ENCODE data around the gene FOXP1.

Gene FOXP1

DNA sequence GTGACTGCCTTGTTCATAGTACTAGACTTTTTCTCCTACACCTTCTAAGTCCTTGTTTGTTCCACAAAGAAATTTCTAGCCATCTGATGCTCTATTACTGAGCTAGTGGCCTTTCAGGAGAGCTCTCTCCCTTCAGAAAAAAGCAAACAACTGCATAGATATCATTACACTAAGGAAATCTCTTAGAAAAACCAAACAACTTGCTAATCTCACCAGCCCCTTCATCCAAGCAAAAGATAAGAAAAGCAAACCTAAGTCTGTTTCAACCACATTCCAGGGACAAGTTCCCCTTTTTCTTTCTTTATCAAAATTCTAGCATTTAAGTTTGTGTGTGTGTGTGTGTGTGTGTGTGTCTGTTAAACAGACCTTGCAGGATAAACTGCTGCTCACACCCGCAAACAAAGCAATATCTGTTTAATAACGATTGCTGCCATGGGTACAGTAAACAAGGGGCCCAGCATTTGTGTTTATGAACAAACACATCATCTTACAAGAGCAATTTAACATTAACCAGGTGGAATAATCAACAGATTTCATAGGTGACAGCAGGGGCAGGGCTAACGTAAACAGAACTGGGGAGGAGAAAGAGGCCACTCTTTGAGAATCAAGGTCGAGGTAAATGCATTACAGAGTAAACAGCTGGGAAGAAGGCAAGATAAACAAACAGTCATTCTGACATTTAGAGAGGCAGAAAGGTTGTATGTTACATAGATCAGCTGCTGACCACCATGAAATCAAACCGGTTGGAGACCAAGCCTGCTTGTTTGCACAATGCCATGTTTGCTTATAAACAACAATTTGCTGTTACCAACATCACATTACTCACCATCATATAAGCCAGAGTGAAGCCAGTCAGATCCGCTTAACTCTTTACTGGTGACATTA, 375.1 kb downstream of the FOXP1 start:
- Mint-ChIP-seq H3K9me3 (peaks cover 5% of the 10 kb centered on the region), H3K27ac (peak overlapping the region; percentile 63), H3K4me1 (ENCODE audit: low read depth) (peaks cover 90% of the 10 kb centered on the region), H3K36me3 (ENCODE audit: low read depth) (peaks cover 46% of the 10 kb centered on the region), H3K4me3 (no peak overlapping the region), H3K27me3 (no peaks in the 10 kb centered on the region)
- DNase-seq, result no peak

DNA sequence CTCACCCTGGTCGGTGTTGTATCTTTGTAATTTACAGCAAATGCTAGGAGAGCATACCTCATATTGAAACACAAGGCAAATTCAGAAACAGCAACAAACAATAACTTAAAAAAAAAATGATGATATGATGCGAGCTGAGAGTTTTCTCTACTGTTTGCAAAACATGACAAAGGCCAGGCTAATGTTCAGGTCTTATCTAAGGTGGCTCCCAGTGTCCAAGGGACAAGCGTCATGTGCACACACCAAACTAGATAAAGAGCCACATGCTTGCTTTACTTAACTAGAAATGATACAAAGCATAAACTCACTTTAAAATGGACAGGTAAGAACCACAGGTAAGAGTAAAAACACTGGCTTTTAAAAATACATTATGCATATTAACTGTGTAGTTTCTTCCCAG, 375.9 kb downstream of the FOXP1 start:
- Mint-ChIP-seq H3K36me3 (ENCODE audit: low read depth) (peaks cover 43% of the 10 kb centered on the region), H3K27me3 (no peaks in the 10 kb centered on the region), H3K27ac (peak overlapping the region; percentile 63), H3K9me3 (peaks cover 5% of the 10 kb centered on the region), H3K4me1 (ENCODE audit: low read depth) (peaks cover 95% of the 10 kb centered on the region), H3K4me3 (no peak overlapping the region)
- DNase-seq, result no peak

DNA sequence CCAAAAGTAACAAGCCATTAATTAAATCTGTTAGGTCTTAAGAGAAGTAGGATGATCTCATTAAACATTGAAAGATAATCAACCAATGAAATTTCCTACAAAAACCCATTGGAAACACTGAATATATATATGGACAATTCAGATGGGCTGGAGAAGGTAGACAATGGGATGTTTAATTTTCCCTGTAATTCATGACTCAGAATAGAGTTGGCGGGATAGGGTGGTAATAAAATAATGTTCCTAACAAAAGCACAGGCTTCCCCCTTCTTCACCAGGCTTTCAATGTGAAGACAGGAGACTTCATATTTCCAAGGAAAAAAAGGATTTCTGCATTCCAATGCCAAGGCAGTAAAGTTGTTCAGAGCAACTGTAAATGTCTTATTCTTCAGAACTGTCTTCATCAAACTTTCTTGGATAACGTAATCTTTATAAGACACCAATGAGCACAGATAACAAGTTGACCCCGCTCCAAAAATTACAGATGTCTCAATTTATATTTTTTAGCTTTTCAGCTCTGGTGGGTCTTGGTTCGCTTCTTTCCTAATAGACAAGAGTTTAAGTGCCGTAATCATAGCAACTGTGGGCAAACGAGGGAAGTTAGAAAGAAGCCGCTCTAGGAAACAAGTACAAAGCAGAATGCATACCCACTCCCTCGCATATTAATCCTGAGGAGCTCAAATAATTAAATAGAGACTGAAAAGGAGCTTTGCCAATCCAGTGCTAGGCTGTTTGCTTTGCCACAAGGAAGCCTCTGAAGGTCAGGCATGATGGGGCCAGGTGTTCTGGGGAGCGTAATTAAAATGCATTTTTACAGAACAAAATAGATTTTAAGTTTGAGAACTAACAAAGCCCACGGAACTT, 377.0 kb downstream of the FOXP1 start:
- H3K4me1 Mint-ChIP-seq (ENCODE audit: low read depth), result peaks cover 94% of the 10 kb centered on the region
- peak overlapping the region; percentile 16 for H3K27ac Mint-ChIP-seq
- peaks cover 5% of the 10 kb centered on the region for H3K9me3 Mint-ChIP-seq
- H3K4me3 Mint-ChIP-seq, result no peak overlapping the region
- peaks cover 33% of the 10 kb centered on the region for H3K36me3 Mint-ChIP-seq (ENCODE audit: low read depth)
- no peak for DNase-seq
- H3K27me3 Mint-ChIP-seq, result no peaks in the 10 kb centered on the region

DNA sequence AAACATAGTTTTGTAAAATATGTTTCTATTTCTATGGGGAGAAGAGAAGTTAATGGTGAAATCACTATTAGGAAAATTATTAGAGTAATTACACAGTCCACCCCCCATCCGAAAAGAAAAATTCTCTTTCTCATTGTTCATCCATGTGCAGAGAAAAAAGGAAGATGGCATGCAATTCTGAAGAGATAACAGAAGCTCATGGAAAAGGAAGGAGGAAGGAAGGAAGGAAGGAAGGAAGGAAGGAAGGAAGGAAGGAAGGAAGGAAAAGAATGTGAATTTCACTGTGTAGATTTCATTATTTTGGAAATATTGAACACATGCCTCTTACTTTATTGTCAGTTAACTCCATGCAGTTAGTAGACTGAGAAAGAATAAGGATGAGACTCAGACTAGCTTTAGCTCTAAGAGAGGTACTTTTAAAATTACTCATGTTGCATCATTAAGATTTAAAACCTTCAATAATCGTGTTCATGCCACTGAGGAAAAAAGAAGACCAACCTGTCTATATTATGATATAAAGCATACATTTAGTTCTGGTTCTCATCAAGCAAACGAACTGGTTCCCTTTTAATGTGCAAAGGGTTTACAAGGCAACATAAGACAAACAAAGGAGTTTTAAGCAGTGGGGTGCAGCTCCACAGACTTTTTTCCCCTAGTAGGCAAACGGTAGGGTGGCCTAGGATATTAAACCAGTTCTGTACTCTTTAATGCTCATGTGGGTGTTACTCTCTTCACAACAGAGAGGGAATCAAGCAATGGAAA, 379.6 kb downstream of the FOXP1 start:
- H3K9me3 Mint-ChIP-seq, result peaks cover 5% of the 10 kb centered on the region
- H3K36me3 Mint-ChIP-seq (ENCODE audit: low read depth), result peaks cover 27% of the 10 kb centered on the region
- no peaks in the 10 kb centered on the region for H3K27me3 Mint-ChIP-seq
- H3K27ac Mint-ChIP-seq, result peak overlapping the region; percentile 39
- no peak overlapping the region for H3K4me3 Mint-ChIP-seq
- no peak for DNase-seq
- peaks cover 84% of the 10 kb centered on the region for H3K4me1 Mint-ChIP-seq (ENCODE audit: low read depth)

DNA sequence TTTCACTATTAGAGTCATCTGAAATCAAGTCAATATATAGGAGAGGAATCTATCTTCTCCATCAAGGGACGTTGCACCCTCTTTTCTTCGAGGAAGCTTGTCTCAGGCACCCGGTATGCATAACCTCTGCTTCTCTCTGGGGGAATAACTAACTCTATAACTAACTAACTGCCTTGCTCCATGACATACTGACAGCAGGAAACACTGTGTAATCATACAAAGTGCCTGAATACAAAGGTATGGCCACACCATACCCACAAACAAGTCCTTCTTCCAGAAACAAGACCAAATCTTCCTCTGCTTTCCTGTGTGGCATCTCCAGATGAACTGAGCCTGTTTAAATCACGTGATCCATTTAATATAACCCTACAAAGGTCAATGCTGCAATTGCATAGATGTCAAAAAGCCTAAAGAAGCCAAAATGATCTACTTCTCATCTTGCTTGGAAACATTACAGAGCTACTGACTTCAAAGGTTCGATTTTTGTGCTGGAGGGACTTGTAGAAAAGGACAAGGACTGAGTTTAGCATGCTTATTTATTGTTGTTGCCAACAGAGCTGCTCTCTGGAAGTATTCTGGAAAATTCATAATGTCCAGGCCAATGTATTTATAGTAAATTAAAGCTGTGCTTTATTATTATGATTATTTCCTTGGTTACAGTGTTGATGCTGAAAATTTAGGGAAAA, 380.5 kb downstream of the FOXP1 start:
- H3K36me3 Mint-ChIP-seq (ENCODE audit: low read depth), result peaks cover 24% of the 10 kb centered on the region
- peaks cover 5% of the 10 kb centered on the region for H3K9me3 Mint-ChIP-seq
- H3K4me3 Mint-ChIP-seq, result no peak overlapping the region
- H3K4me1 Mint-ChIP-seq (ENCODE audit: low read depth), result peaks cover 75% of the 10 kb centered on the region
- H3K27ac Mint-ChIP-seq, result peak overlapping the region; percentile 4
- DNase-seq, result no peak
- H3K27me3 Mint-ChIP-seq, result no peaks in the 10 kb centered on the region

DNA sequence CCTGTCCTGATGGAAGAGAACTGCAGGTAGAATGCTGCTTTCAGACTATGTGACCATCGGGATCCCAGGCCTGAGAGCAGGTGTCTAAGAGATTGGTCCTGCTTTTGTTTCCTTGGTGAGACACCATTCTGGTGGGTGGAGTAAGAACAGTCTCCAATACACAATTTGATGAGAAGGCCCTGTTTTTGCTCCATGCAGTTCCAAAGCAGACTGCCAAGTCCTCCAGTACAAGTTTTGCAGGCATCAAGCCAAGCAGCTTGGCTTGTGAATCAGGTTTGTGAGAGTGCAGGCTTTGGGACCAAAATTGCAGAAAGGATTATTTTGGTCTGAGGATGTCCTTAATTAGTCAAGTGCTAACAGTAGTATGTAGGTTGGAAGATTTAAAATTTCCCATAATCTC, 381.6 kb downstream of the FOXP1 start:
- H3K4me1 Mint-ChIP-seq (ENCODE audit: low read depth), result peaks cover 74% of the 10 kb centered on the region

DNA sequence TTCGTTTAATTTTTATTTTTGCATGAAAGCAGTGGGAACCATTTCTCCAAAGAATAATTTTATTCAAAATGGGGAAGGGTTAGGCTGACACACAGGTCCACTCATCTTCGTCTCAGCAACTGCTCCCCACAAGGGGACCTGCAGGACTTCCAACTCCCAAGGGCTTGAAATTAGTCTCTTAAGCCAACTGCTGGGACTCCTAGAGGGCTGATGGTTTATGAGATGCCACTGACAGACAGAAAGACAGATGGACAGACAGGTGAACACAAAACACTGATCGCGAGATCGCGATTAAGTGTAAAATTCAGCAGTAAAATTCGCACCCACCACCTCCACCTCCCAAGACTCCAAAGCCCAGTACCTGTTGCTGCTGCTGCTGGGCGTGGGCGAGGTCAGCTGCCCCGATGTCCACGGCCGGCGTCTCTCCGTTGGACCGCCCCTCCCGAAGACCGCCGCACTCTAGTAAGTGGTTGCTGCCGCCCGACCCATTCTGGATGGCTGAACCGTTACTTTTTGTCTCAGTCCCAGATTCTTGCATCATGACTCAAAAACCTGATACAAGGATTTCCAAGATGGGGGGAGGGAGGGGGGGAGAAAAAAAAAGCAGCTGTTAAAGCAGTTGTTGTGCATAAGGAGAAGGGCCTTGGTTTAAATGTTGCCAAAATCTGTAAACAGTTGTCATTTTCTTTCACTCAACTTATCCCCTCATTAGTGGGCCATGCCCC, 385.5 kb downstream of the FOXP1 start:
- H3K27me3 Mint-ChIP-seq, result no peaks in the 10 kb centered on the region
- H3K36me3 Mint-ChIP-seq (ENCODE audit: low read depth), result peaks cover 59% of the 10 kb centered on the region
- H3K4me1 Mint-ChIP-seq (ENCODE audit: low read depth), result peaks cover 74% of the 10 kb centered on the region
- H3K27ac Mint-ChIP-seq, result peak overlapping the region; percentile 2
- H3K4me3 Mint-ChIP-seq, result no peak overlapping the region
- no peaks in the 10 kb centered on the region for H3K9me3 Mint-ChIP-seq
- DNase-seq, result no peak

More for the DNA sequence above, 381.6 kb downstream of the FOXP1 start:
- Mint-ChIP-seq H3K27ac (peak overlapping the region; percentile 58), H3K36me3 (ENCODE audit: low read depth) (peaks cover 31% of the 10 kb centered on the region), H3K9me3 (peaks cover 5% of the 10 kb centered on the region), H3K27me3 (no peaks in the 10 kb centered on the region), H3K4me3 (no peak overlapping the region)
- DNase-seq, result no peak

DNA sequence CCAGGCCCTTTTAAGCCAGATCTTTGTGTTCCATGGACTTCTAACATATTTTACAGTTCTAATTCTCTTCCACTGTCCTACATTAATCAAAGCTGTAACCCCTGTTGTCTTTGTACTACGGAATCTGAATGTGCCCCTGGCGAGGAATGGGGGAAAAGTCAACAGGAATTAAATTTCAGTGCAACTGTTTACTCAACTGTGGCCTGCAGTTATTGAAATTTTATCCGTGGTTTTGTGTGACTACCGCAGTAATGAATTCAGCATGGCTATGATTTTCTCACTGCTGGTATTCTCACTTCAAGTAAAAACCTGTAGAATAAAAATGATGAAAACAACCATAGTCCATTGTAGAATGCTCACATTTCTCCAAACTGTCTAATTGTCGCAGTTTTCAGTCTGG, 388.0 kb downstream of the FOXP1 start:
- H3K27me3 Mint-ChIP-seq, result no peaks in the 10 kb centered on the region
- peaks cover 82% of the 10 kb centered on the region for H3K36me3 Mint-ChIP-seq (ENCODE audit: low read depth)
- no peak overlapping the region for H3K4me3 Mint-ChIP-seq
- peak overlapping the region; percentile 34 for H3K27ac Mint-ChIP-seq
- H3K9me3 Mint-ChIP-seq, result no peaks in the 10 kb centered on the region
- peaks cover 76% of the 10 kb centered on the region for H3K4me1 Mint-ChIP-seq (ENCODE audit: low read depth)
- DNase-seq, result no peak

DNA sequence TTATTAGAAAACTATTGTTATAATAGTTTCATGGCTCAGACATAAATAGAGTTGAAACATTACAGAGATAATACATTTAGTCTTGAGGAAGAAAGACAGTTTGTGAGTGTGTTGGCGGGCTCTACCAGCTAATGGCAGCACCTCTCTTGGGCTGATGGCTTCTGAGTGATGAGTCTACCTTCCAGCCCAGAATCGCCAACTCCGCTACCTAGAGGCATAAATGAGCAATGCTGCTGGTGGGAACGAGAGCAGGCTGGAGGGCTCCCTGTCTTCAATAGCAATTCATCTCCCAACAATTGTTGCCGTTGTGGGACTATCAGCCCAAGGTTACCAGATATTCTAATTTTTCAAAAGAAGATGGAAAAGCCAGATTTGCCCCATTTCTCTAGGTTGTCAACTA, 388.7 kb downstream of the FOXP1 start:
- H3K27me3 Mint-ChIP-seq, result no peaks in the 10 kb centered on the region
- H3K4me1 Mint-ChIP-seq (ENCODE audit: low read depth), result peaks cover 77% of the 10 kb centered on the region
- peak overlapping the region; percentile 65 for H3K27ac Mint-ChIP-seq
- H3K9me3 Mint-ChIP-seq, result no peaks in the 10 kb centered on the region
- no peak overlapping the region for H3K4me3 Mint-ChIP-seq
- no peak for DNase-seq
- peaks cover 84% of the 10 kb centered on the region for H3K36me3 Mint-ChIP-seq (ENCODE audit: low read depth)

DNA sequence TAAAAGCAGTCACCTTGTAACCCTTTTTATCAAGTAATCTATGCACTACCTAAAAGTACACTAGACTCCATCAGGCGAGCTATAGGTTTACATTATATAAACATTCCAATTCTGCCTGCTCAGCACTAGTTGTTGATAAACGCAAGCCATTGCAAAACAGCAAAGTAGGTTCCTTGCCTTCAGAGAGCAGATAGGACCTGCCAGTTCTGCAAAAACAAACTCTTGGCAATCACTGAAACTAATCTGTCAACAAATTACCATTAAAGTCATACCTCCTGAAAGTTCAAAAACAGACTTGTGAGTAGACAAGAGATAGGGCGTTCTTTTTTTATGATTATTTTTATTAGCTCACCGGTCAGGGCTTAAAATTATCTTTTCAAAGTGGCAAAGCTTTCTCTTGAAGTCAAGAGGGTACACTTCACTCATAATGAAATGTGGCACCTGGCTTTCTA, 392.5 kb downstream of the FOXP1 start:
- Mint-ChIP-seq H3K27ac (peak overlapping the region; percentile 96), H3K36me3 (ENCODE audit: low read depth) (peaks cover 85% of the 10 kb centered on the region), H3K9me3 (no peaks in the 10 kb centered on the region), H3K4me3 (no peak overlapping the region), H3K27me3 (no peaks in the 10 kb centered on the region), H3K4me1 (ENCODE audit: low read depth) (peaks cover 92% of the 10 kb centered on the region)
- no peak for DNase-seq

DNA sequence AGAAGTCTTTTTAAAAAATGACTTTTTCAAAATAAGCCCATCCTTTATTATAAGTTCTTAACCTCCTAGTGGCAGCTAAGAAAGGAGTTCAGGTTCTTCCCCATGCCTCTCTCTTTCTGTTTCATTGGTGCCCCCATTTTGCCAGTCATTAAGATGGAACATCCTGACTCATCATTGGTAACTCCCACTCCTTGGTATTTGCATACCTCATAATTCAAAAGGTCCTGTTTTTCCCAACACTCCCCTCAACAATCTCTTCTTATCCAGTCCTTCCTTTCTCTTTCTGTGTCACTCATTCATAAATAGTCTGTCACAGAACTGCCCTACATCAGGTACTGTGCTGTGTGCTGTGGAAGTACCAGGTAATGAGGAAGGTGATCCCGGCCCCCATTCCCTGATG, 394.0 kb downstream of the FOXP1 start:
- Mint-ChIP-seq H3K27me3 (no peaks in the 10 kb centered on the region), H3K36me3 (ENCODE audit: low read depth) (peaks cover 86% of the 10 kb centered on the region), H3K9me3 (no peaks in the 10 kb centered on the region), H3K4me1 (ENCODE audit: low read depth) (peaks cover 90% of the 10 kb centered on the region), H3K4me3 (no peak overlapping the region), H3K27ac (peak overlapping the region; percentile 96)
- no peak for DNase-seq

DNA sequence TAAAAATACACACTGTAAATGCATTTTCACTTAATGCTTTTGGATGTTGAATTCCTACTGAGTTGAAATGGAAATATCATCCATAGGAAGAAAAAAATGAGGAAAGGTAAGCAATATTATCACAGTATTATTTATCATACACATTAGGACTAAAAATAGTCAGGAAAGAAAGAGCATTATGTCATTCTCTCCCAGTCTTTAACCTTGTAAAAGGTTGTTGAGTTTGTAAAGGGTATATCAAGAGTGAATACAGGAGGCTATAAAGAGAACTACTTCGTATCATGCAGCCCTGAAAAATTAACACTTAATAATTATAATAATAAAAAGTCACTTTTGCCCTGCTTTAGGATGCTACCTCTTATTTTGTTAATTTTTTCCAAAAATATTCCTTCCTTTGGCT, 395.8 kb downstream of the FOXP1 start:
- peaks cover 82% of the 10 kb centered on the region for H3K4me1 Mint-ChIP-seq (ENCODE audit: low read depth)
- H3K9me3 Mint-ChIP-seq, result no peaks in the 10 kb centered on the region
- no peak for DNase-seq
- peaks cover 85% of the 10 kb centered on the region for H3K36me3 Mint-ChIP-seq (ENCODE audit: low read depth)
- H3K27me3 Mint-ChIP-seq, result no peaks in the 10 kb centered on the region
- peak overlapping the region; percentile 96 for H3K27ac Mint-ChIP-seq
- no peak overlapping the region for H3K4me3 Mint-ChIP-seq

DNA sequence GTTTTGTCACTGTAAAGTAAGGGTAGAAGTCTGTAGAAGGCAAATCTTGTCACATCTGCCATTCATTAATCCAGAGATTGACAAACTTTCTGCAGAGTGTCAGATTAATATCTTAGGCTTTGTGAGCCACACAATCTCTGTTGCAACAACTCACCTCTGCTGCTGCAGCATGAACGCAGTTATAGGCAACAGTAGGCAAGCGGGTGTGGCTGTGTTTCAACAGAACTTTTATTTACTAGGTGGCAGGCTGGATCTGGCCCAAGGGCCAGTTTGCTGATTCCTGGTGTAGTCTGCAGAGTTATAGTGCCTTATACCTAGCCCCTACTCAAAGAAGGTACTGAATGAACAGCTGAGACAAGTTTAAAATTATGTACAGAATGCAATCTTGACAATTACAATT, 396.7 kb downstream of the FOXP1 start:
- Mint-ChIP-seq H3K27ac (peak overlapping the region; percentile 83), H3K27me3 (no peaks in the 10 kb centered on the region), H3K9me3 (no peaks in the 10 kb centered on the region), H3K4me3 (no peak overlapping the region), H3K4me1 (ENCODE audit: low read depth) (peaks cover 73% of the 10 kb centered on the region), H3K36me3 (ENCODE audit: low read depth) (peaks cover 75% of the 10 kb centered on the region)
- DNase-seq, result no peak
